Cardiac septum (tissue), 1 donor: ENCODE results near the gene KCND3. TPM values are rescaled to one million over a fixed set of nuclear protein-coding genes. Genes with fewer than 3 reads are reported as not detected.

Experiments
- DNase-seq: peaks from one replicate; pipeline ENCODE4 v3.0.0-alpha.2; 2020; ENCODE audit warnings: low spot score
- intact Hi-C: fragments of 100-400 bp; cut with DNase I; formaldehyde crosslinking; loops from one replicate; pipeline ENCODE4 v1.14.0; 2022
- long read RNA-seq: library from polyadenylated mRNA; unstranded; transcript quantifications from one replicate; pipeline ENCODE4 v2.0.0, GENCODE V29; 2021
- total RNA-seq: library from RNA; stranded (reverse); fragmentation: NEBNext Ultra II Directional; extraction: Animal tissue kit (Norgen Biotek cat#: 25700); gene quantifications from one replicate; pipeline ENCODE4 v1.2.1, GENCODE V29; 2021
- donor health status: DM: no; HTN: no; CAD: no.

Gene KCND3
- total RNA-seq, result 14.2 TPM
- long read RNA-seq, partial matches to known transcripts, result 0 of 38 reads
- long read RNA-seq, other reads (novel, unspliced or antisense), result 38 of 38 reads

DNA sequence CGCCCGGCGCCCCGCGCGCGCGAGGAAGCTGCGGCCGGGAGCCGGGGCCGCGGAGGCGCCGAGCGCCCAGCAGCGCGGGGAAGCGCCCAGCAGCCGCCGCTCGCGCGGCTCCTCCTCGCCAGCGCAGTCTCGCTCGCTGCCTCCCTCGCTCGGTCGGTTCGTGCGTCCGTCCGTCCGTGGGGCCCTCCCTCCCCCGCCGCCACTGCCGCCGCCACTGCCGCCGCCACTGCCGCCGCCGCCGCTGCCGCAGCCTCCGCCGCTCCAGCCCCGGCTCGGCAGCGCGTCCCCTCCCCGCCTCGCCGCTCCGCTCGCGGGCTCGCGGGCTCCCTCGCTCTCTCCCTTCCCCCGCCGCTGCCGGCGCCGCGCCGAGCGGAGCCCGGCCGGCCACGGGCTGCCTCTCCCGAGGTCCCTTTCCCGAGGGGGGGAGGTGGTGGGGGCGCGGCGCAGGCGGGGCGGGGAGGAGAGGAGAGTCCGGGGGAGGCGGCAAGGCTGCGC is at the start of gene KCND3:
TSS of gene KCND3 (minus strand) at position 138 of the 495 bp plus-strand sequence.
- intact Hi-C loops, result loop anchor here (2.0 to 5.0 kb wide), 5 partner anchors 68 to 187 kb away; no protein-coding TSS in a partner anchor
- DNase-seq, result no peak

DNA sequence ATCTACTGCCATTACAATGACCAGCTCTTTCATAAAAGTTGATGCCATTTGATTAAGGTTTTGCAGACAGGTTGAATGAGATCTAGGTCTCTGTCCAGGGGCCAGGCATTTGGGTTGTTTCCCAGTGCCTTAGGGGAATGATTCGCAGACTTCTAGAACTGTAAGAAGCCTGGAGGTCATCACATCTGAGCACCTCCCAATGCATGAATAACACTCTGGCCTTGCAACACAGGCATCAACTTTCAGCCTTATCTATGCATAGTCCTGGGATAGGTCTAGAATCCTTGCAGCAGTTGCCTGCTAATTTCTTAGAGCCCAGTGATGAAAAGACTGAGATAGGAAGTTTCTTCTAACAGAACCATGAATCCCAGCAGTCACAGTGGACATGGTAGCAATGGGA is 44.8 kb upstream of the KCND3 start:
- DNase-seq, result no peak

DNA sequence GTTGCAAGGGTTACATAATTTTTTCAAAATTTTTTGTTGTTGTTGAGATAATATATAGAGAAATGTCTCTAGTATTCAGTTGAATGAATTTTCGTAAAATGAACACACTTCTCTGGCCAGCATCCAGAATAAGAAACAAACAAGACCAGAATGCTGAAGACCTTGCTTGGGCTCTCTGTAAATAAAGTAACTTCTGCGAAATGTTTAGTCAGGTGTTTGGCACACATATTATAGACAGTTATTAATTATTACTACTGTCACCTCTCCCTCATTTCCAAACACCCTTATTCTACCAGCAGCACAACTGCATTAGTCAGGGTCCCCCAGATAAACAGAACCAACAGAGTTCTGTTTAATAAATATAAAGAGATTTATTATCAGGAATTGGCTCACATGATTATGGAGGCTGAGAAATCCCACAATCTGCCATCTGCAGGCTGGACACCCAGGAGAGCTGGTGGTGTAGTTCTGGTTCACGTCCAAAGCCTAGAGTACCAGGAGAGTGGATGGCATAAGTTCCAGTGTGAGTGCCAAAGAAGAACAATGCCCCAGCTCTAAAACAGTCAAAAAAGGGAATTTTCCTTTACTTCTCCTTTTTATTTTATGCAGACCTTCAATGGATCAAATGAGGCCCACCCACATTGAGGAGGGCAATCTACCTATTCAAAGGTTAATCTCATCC is 44.1 kb upstream of the KCND3 start:
- intact Hi-C loops, result no loop called here
- DNase-seq, result no peak

More for the DNA sequence above, 44.8 kb upstream of the KCND3 start:
- intact Hi-C loops, result no loop called here

DNA sequence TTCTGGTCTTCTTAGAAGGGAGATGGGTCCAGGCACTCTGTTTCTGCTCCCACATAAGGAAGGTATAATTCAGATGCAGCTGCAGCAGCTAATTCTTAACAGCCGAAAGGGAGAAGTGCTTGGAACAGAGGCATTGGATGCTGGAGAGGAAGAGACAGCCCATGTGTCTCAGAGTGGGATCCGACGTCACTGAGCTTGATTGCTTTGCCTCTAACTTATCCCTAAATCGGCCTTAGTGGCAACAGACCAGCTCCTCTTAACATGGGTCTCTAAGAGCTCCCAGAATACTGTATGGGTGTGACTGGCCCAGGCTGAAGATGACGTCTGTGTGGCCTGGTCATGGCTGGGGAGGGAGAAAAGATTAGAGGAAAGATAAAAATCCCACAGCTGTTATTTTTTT is 40.7 kb upstream of the KCND3 start:
- intact Hi-C loops, result no loop called here
- no peak for DNase-seq

DNA sequence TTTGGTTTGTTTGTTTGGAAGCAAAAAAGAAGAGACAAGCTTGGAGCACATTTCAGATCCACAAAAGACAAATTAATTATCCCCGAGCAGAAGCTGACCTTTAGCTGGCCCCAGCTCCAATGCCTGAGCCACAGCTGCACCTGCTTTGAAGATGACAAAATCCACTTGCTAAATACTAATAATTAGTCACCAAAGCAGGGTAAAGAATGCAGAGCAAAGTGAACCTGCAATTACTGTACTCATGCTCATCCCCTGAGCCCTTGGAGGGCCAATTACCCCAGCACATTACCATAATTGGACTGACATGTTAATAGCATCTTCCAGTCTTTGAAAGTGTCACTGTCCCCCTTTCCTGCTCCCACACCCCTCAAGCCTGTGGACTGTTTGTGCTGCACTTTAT is 38.2 kb upstream of the KCND3 start:
- intact Hi-C loops, result no loop called here
- DNase-seq, result no peak

DNA sequence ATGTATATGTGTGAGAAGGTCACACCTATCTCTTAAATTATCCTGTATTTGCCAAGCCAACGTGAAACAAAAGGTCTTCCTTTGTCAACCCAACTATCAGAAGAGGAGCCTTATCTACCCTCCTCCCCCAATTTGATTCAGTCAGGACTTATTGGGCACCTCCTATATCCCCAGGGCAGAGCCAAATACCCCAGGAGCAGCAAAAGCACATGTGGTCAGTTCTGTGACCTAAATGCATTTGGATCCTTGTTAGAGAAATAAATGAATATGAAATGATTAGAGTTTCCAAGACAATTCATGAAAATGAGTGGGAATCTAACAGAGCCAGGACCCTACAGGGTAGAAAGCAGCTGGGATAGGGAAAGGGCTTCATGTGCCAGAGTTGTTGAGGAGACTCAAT is 37.0 kb upstream of the KCND3 start:
- DNase-seq, result no peak
- intact Hi-C loops, result no loop called here

DNA sequence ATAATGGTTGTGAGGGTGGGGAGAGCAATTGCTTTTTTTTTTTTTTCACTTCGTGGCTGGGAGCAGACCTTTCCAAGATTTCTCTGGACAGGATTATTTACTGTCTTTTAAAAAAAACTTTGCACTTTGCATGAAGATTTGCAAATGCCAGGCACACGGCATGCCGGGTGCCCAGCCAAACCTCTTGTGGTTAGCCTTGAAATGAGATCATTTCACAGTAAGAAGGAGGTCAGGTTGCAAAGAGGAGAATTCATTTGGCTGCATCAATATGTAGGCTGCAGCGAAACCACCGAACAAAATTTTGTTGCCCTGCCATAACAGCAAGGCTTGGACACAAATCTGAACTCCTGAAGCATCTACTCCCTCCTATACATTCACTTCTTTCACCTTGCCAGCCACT is 36.5 kb upstream of the KCND3 start:
- intact Hi-C loops, result no loop called here
- DNase-seq, result no peak

DNA sequence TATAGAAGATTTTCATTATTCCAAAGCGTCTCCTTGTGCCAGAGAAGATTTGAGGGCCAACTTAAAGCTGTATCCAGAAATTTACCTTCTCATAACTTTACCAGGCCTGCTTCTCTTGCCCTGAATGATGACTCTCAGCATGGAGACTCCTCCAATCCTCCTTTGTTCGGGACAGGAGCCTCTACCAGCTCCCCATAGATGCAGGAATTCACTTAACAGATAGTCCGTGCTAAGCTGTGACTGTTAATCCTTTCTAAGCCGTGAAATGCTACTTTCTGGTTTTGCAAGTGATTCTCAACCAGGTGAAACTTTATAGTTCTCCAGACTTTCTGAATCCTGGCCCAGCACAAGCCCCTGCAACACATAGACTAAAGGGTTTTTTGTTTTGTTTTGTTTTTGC is 31.8 kb upstream of the KCND3 start:
- intact Hi-C loops, result no loop called here
- no peak for DNase-seq

DNA sequence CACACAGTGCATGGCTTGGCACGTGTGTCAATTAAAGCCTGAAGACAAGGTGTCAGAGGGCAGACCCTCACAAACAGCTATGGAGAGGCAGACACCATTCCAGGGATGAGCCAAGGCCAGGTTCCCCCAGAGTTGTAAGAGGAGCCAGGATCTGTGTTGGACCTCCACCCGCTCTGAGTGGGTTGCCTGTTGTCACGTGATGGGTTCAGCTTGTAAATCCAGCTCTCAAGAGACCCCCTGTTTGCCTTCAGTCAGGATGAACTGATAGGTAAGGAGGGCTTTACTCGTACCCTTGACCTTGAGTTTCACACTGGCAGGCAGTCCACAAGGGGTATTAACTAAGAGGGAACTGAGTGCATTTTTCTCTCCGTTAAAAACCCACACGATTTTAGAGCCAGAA is 27.7 kb upstream of the KCND3 start:
- no peak for DNase-seq
- intact Hi-C loops, result no loop called here

DNA sequence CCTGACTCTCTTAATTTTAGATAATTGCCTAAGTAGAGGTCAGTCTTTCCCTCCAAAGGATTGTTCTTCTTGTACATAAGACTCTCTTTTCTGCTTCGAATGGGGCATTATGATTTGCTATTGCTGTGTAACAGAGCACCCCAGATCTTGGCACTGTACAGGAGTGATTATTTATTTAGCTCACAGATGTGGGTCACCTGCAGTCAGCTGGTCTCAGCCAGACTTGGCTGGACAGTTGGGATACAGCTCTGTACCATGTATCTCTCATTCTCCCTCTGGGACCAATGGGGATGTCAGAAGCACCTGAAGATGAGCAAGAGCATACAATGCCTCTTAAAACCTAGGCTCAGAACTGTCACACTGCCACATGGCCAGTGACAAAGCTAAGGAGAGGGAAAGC is 23.4 kb upstream of the KCND3 start:
- intact Hi-C loops, result no loop called here
- DNase-seq, result no peak

DNA sequence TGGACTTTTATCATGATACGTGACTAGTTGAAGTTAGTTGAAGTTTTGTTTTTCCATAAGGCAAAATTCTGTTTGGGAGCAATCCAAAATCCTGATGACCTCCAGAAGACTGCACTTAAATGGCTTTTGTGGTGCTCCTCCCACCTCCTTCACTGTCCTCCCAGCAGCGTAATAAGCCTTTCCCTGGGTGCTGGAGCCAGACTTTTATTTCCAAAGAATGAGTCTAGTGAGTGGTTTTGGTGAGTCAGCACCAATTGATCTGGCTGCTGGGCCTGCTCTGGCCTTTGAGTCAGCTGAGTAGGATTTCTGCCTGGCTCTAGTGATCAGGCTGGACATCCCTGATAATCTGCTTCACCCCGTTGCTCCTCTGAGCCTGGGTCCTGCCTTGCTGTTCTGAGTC is 21.7 kb upstream of the KCND3 start:
- no peak for DNase-seq

DNA sequence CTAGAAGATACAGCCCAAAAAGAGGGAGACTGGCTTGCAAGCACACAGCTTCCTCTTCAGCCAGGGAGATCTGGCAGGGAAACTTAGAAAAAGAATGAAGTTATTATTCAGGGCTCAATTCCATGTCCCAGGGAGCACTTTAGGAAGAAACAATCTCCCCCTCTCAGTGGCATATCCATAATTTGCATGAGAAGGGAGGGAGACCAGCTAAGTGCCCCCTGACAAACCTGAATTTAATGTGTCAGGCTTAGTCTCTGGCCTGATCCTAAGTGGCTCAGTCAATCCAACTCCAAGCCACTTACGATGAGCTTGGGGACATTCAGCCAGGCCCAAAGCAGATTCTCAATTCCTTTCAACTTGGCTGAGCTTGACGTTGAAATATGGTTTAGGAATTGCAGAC is 17.7 kb upstream of the KCND3 start:
- intact Hi-C loops, result no loop called here
- no peak for DNase-seq

More for the DNA sequence above, 21.7 kb upstream of the KCND3 start:
- intact Hi-C loops, result no loop called here

DNA sequence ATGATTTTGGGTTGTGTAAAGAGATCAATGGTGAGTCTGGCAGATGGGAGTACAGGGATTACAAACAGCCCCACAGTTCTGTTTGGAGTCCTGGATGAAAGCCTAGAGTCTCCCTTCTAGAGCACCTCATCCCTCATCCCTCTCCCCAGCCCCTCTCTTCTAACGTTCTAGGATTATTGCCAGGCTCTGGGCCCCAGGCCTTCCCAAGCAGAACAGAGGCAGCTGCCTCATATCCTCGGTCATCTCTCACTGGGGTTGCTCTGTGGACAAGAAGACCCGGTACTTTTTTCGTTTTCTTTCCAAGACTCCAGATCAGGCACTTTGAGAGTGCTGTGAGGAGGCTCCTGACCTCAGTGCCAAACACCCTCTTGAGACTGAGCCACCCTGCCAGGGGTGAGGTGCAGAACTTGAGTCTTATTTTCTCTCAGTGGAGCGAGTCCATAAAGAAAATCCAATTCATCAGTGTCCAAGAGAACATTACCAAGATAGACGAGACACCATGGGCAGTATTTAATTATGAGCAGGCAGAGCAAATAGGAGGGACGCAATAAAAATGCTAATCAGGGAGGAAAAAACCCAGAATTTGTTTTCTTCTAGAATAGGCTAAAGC is 17.1 kb upstream of the KCND3 start:
- DNase-seq, result no peak
- intact Hi-C loops, result no loop called here

DNA sequence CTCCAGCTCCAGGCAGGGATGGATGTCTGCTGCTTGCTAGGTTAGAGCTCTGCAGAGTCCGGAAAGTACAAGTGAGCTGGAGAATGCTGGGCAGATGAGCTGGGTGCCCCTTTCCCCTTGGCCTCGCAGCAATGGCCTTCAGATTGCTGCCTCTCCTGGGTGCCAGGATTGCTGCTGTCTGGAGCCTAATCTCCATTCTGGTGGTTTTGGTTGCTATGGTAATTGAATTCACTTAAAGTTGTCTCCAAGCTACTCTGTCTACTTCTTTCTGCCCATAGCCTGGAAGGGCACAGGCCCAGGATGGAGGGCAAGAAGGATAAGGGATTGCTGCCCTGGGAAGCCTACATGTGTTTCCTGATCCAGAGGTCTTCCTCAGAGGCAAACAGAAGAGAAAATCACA is 14.6 kb upstream of the KCND3 start:
- intact Hi-C loops, result no loop called here
- no peak for DNase-seq

DNA sequence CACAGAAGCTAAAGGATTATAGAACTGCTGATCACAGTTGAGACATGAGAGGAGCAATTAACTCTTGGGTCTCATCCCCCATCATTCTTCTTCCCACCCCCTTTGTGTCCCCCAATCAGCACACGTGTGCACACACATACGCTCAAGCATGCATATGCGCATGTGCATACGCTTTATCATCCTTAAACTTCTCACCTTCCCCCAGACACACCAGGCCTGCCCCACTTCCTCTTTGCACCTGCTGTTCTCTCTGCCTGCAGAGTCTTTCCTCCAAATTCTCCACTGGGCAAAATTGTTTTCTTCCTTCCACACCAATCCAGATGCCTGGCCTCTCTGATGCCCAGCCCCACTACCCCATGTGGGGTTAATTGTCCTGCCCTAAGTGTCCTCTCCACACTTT is 13.0 kb upstream of the KCND3 start:
- intact Hi-C loops, result no loop called here
- no peak for DNase-seq

DNA sequence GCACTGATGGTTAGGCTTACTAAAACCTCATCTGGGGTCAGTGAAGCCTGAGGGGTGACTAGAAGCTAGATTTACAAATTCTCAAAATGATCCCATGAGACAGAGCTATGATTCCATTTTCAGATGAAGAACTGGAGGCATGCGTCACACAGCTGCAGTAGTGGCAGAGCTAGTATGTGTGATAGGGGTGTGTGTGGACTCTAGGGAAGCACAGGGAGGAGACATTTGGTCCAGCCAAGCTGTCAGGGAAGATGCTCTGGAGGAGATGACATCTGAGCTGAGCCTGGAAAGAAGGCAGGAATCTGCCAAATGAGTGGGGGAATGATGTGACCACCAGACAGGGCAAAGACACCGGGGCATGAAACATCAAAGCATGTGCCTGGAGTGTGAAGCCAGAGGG is 12.0 kb upstream of the KCND3 start:
- intact Hi-C loops, result no loop called here

DNA sequence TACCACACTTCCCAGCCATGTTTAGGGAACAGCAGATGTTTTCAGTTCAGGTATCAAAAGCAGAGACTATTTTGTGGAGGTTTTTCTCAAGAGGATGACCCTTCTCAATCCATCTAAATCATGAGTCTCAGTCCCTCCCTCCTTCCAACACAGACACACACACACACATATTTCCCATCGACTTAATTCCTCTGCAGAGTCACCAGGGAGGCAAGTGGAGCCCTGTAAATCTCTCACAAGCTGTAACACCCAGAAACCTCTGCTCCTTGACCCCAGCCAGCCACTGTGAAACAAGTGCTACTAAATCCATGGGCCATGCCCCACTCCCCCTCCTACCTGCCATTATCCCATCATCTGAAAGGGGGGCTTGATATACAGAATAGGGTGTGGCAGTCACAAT is 10.6 kb upstream of the KCND3 start:
- no peak for DNase-seq
- intact Hi-C loops, result no loop called here

More for the DNA sequence above, 12.0 kb upstream of the KCND3 start:
- no peak for DNase-seq

DNA sequence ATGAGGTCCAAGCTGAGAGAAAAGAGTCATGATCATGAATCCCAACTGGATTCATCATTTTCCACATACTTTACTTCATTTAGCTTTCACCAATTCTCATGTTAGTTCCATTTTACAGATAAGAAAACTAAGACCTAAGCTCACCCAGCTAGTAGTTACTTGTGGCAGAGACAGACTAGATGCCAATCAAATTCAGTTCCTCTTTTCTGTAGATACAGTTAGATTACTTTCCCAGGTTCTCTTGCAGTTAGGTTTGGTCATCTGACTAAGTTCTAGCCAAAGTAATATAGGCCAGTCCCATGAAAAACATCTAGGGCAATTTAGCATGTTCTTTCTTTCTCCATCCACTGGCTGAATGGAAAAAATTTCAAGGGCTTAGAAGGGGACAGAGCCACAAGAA is 8.9 kb upstream of the KCND3 start:
- no peak for DNase-seq
- intact Hi-C loops, result no loop called here

DNA sequence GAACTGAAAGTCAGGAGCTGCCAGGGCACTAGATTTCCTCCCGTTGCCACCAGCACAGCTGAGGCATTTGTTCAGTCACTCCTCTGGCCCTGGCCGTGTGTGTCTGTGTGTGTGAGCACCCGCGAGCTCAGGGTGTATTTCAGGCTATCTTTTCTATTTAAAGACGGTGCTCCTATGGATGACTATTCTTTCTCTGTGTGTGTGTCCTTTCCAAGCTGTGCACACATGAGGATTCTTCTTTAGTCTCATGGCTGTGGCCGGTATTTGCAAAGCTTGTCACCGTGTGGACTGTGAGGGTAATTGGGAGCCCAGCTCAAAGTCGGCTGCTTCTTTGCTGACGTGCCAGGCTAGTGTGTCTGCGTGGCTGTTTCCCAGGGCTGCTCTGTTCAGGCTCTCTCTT is 3.0 kb upstream of the KCND3 start:
- no peak for DNase-seq
- intact Hi-C loops, result loop anchor here (2.0 to 5.0 kb wide), 4 partner anchors 90 to 344 kb away; no protein-coding TSS in a partner anchor

DNA sequence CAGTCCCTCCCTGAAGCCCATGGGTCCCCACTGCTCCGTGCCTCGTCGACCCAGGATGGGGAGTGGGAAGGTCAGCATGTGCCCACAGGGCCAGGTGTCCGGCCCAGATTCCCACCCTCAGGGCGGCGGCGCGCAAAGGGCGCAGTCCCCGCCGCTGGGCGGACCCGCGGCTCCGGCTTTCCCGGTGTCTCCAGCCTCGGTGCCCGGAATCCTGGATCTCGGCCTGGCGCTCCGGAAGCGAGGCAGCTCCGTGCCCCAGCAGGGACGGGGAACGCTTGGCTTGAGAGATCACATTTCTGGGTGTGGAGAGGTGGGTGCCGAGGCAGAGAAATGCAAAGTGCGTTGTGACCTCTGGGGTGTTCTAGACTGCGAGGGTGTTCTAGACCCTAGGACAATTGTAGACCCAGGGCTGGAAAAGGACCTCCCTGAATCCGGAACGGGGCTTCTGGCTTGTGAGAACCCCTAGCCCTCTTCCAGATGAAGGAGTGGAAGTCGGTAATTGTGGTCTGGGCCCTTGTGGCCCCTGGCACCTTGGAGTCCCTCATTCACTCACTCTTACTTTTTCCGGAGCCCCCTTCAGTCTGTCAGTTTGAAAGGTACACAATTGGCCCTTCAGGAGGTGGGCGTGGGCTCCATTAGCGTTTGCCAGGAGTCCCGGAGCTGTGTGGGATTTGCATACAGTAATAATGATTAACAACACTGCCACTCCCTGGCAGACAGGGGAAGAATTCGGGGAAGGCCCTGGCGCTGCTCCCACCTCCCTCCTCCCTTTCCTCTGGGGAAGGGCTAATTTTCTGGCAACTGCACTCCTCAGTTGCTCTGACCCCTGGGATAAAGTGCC is 1.6 kb upstream of the KCND3 start:
- intact Hi-C loops, result loop anchor here (2.0 to 5.0 kb wide), 4 partner anchors 89 to 189 kb away; no protein-coding TSS in a partner anchor
- peak; percentile 84 for DNase-seq
